ENCODE measurements around the gene ANKH.

ANKH gene

DNA sequence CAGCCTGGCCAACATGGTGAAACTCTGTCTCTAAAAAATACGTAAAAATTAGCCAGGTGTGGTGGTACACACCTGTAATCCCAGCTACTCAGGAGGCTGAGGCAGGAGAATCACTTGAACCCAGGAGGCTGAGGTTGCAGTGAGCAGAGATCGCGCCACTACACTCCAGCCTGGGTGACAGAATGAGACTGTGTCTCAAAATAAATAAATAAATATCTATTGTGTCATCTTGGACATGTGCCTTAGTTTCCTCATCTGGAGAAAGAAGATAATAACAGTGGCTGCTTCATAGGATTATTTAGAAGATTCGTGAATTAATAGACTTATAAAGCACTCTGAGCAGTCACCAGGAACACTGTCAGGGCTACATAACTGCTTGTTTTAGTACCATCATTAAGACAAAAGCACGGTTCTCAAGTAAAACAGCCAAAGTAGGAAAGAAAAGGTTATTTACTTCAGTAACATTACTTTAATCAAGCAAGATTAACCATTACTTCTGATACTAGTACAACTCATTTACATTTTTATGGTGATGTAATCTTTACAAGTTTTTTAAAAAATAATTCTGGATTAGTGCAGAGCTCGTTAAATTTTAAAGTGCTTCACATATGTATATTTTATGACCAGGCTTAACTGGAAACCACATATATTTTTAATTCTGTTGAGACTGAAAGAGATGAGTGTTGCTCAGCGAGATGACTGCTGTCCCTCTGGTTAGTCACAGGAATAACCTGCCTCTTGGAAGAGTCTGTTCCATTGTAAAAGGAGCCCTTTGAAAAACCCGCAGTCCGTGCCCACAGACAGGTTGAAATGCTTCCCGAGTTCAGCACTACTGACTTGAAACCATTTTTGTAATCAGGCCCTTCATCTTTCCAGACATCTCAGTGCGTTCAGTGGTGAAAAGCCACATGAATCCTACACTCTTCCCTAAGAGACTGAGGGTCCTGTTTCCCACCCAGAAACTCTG, 36.7 kb downstream of the ANKH start:
- no peak for TF ChIP-seq CTCF (IDR thresholded peaks at IDR 0.05; ENCODE audit: low read depth, low read length)
- DNase-seq (ENCODE audit: extremely low read depth, low read depth) = no peak

DNA sequence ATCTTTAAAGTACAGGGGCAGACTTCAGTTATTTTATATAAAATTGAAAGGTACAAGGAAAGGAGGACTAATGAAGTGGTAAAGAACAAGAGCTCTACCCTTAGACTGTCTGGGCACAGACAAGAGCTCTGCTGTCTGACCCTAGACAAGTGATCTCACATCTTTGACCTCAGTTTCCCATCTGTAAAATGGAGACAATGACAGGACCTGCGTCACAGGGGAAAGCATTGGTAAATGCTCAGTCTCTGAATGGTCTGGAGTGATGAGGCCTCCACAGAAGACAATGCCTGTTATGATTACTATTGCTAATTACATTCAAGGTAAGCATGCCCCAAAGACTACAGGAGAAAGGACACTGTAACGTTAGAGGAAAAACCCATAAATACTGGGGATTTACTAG, 37.5 kb downstream of the ANKH start:
- DNase-seq (ENCODE audit: extremely low read depth, low read depth) = no peak
- TF ChIP-seq CTCF (IDR thresholded peaks at IDR 0.05; ENCODE audit: low read depth, low read length) = no peak

GRCh38 chr5:14831006-14831338, 40.6 kb downstream of the ANKH start:
- no peak for DNase-seq (ENCODE audit: extremely low read depth, low read depth)
- TF ChIP-seq CTCF (IDR thresholded peaks at IDR 0.05; ENCODE audit: low read depth, low read length) = no peak

DNA sequence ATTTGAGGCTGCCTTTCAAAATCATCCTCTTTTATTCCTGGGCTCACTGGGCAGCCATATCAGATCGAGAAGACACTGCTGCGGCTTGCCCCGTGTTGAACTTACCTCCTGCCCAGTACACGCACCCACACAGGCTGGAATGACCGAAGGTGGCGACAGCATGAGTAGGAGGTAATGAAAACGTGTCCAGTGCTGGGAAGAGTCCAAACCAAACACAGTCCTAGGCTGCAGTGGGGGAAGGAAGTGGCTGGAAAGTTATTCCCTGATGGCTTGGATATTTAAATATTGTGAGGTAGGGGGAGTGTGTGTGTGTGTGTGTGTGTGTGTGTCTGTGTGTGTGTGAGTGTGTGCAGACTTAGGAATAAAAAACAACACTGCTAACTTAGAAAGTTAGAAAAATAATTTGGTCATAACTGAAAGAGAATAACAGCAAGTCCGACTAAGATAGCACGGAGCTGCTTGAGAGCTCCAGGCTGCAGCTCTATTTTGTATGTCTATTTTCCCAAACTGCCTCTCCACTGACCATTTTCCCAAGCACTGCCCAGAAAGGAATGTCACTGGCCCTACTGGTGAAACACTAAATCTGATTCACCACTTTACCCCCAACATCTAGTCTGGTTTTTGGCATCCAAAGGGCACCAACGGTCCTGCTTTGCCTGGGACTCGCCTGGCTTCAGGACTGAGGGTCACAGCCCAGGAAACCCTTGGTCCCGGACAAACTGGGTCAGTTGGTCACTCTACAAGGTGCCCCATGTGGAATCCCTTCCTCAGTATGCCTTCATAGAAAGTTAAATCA, 41.2 kb downstream of the ANKH start:
- DNase-seq (ENCODE audit: extremely low read depth, low read depth) = no peak
- no peak for TF ChIP-seq CTCF (IDR thresholded peaks at IDR 0.05; ENCODE audit: low read depth, low read length)

DNA sequence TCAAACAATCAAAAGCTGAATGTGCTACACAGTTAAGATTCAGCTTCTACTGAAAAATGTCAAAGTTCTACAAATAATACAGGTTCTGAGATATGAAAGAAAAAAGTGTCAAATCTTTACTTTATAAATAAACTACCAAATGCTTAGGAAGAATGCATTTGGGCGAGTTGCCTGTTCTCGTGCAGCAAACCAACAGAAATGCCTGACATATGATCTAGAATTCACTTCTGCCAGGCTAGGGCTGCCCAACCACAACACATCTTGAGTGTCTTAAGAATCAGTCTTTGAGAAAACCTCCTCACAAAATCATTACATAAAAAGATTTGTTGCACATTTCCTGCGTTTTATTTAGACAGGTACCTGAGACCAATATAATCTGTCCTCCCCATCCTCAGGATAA, 42.2 kb downstream of the ANKH start:
- DNase-seq (ENCODE audit: extremely low read depth, low read depth) = no peak

DNA sequence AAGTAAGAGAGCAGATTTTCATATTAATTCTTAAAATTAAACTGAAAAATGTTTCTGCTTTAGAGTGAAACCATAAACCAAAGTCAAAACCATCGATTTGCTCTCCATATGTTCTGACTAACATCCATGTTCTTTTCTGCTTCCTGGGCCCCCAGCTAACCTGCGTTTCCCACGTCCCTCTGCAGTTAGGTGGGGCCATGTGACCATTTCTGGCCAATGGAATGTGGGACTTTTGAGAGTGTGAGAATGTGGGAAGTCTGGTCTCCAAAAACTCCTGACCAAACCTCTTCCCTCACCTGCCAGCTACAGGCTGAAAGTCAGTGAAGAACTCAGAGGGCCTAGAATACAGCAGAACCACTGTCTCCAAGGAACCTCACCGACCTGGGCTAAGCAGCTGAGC, 44.9 kb downstream of the ANKH start:
- DNase-seq (ENCODE audit: extremely low read depth, low read depth) = no peak
- no peak for TF ChIP-seq CTCF (IDR thresholded peaks at IDR 0.05; ENCODE audit: low read depth, low read length)

More for the DNA sequence above, 42.2 kb downstream of the ANKH start:
- no peak for TF ChIP-seq CTCF (IDR thresholded peaks at IDR 0.05; ENCODE audit: low read depth, low read length)

DNA sequence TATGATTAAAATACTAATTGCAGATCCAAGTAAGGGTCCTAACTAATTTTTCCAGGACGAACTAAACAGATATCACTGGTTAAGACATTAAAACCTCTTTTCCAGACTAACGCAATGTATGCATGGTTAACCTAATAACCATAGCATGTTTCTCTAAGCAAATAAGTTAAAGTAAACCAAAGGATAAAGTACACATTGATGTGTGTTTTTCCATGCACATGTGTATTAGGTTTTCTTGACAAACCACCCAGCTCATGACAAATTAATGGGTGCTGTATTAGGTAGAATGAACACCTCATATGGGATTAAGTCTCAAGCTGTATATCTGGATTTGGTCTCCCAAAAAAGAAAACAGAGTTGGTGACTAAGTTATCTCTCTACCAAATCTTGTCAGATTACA, 45.6 kb downstream of the ANKH start:
- TF ChIP-seq CTCF (IDR thresholded peaks at IDR 0.05; ENCODE audit: low read depth, low read length) = no peak

More for the DNA sequence above, 45.6 kb downstream of the ANKH start:
- no peak for DNase-seq (ENCODE audit: extremely low read depth, low read depth)

All from AG09319 (cell line).